ENCODE data around the gene LLPH.
"Not testable (repeated sequence)": the region's sequence is repeated elsewhere in the genome, so short reads cannot be mapped to it uniquely, and the experiment has no call there.

The LLPH gene

GRCh38 chr12:66130267-66131066, at the start of gene LLPH:
TSS of gene LLPH (minus strand) at chr12:66130750. CDS start at chr12:66129106, 1,644 bp downstream.
- peak within 1 kb of the TSS; percentile 92 for H3K9ac ChIP-seq (ENCODE audit: low read length)
- H3K27me3 ChIP-seq (ENCODE audit: control insufficient read depth, insufficient read depth, low read length), result no peaks in the 10 kb centered on the region

GRCh38 chr12:66176105-66176900, 45.8 kb upstream of the LLPH start:
- H3K4me3 ChIP-seq (ENCODE audit: low read length), result no peak overlapping the region
- H3K27me3 ChIP-seq (ENCODE audit: control insufficient read depth, insufficient read depth, low read length), result no peaks in the 10 kb centered on the region
- no peaks in the 10 kb centered on the region for H3K9me3 ChIP-seq (ENCODE audit: control insufficient read depth, low read length)
- H3K9ac ChIP-seq (ENCODE audit: low read length), result no peak overlapping the region
- no peaks in the 10 kb centered on the region for H3K36me3 ChIP-seq (ENCODE audit: control insufficient read depth, insufficient read depth, low read length)
- H3K4me1 ChIP-seq (ENCODE audit: control insufficient read depth, insufficient read depth, low read length), result peaks cover 11% of the 10 kb centered on the region

More at GRCh38 chr12:66130267-66131066, at the start of gene LLPH:
- peaks cover 7% of the 10 kb centered on the region for H3K36me3 ChIP-seq (ENCODE audit: control insufficient read depth, insufficient read depth, low read length)
- H3K4me3 ChIP-seq (ENCODE audit: low read length), result peak within 1 kb of the TSS; percentile 85
- H3K9me3 ChIP-seq (ENCODE audit: control insufficient read depth, low read length), result no peaks in the 10 kb centered on the region
- no peaks in the 10 kb centered on the region for H3K4me1 ChIP-seq (ENCODE audit: control insufficient read depth, insufficient read depth, low read length)

GRCh38 chr12:66174391-66175325, 44.1 kb upstream of the LLPH start:
- not testable (repeated sequence) for H3K27me3 ChIP-seq (ENCODE audit: control insufficient read depth, insufficient read depth, low read length); H3K9me3 ChIP-seq (ENCODE audit: control insufficient read depth, low read length); H3K4me3 ChIP-seq (ENCODE audit: low read length); H3K36me3 ChIP-seq (ENCODE audit: control insufficient read depth, insufficient read depth, low read length); H3K9ac ChIP-seq (ENCODE audit: low read length)
- peaks cover 11% of the 10 kb centered on the region for H3K4me1 ChIP-seq (ENCODE audit: control insufficient read depth, insufficient read depth, low read length)

- H3K4me1 ChIP-seq (ENCODE audit: control insufficient read depth, insufficient read depth, low read length), result peaks cover 6% of the 10 kb centered on the region
- no peak overlapping the region for H3K9ac ChIP-seq (ENCODE audit: low read length)
- H3K27me3 ChIP-seq (ENCODE audit: control insufficient read depth, insufficient read depth, low read length), result no peaks in the 10 kb centered on the region
- H3K9me3 ChIP-seq (ENCODE audit: control insufficient read depth, low read length), result no peaks in the 10 kb centered on the region
- no peaks in the 10 kb centered on the region for H3K36me3 ChIP-seq (ENCODE audit: control insufficient read depth, insufficient read depth, low read length)
- H3K4me3 ChIP-seq (ENCODE audit: low read length), result no peak overlapping the region
Observed at GRCh38 chr12:66170606-66171005, 40.1 kb upstream of the LLPH start.

GRCh38 chr12:66169221-66170170, 38.9 kb upstream of the LLPH start, which contains the start of gene TMBIM4:
TSS of gene TMBIM4 (minus strand) at chr12:66169996. CDS start at chr12:66169951, 45 bp downstream.
- no peaks in the 10 kb centered on the region for H3K27me3 ChIP-seq (ENCODE audit: control insufficient read depth, insufficient read depth, low read length)
- no peaks in the 10 kb centered on the region for H3K9me3 ChIP-seq (ENCODE audit: control insufficient read depth, low read length)
- peak within 1 kb of the TSS; percentile 96 for H3K4me3 ChIP-seq (ENCODE audit: low read length)
- H3K36me3 ChIP-seq (ENCODE audit: control insufficient read depth, insufficient read depth, low read length), result no peaks in the 10 kb centered on the region
- peaks cover 6% of the 10 kb centered on the region for H3K4me1 ChIP-seq (ENCODE audit: control insufficient read depth, insufficient read depth, low read length)
- peak within 1 kb of the TSS; percentile 99 for H3K9ac ChIP-seq (ENCODE audit: low read length)

- no peaks in the 10 kb centered on the region for H3K9me3 ChIP-seq (ENCODE audit: control insufficient read depth, low read length)
- no peaks in the 10 kb centered on the region for H3K36me3 ChIP-seq (ENCODE audit: control insufficient read depth, insufficient read depth, low read length)
- H3K27me3 ChIP-seq (ENCODE audit: control insufficient read depth, insufficient read depth, low read length), result no peaks in the 10 kb centered on the region
- H3K9ac ChIP-seq (ENCODE audit: low read length), result peak overlapping the region; percentile 99
- H3K4me3 ChIP-seq (ENCODE audit: low read length), result peak overlapping the region; percentile 96
- peaks cover 6% of the 10 kb centered on the region for H3K4me1 ChIP-seq (ENCODE audit: control insufficient read depth, insufficient read depth, low read length)
Observed at GRCh38 chr12:66168410-66168809, 37.9 kb upstream of the LLPH start.

GRCh38 chr12:66166561-66166960, 36.0 kb upstream of the LLPH start:
- H3K36me3 ChIP-seq (ENCODE audit: control insufficient read depth, insufficient read depth, low read length), result no peaks in the 10 kb centered on the region
- peaks cover 11% of the 10 kb centered on the region for H3K4me1 ChIP-seq (ENCODE audit: control insufficient read depth, insufficient read depth, low read length)
- no peaks in the 10 kb centered on the region for H3K27me3 ChIP-seq (ENCODE audit: control insufficient read depth, insufficient read depth, low read length)
- H3K9me3 ChIP-seq (ENCODE audit: control insufficient read depth, low read length), result no peaks in the 10 kb centered on the region
- no peak overlapping the region for H3K4me3 ChIP-seq (ENCODE audit: low read length)
- H3K9ac ChIP-seq (ENCODE audit: low read length), result no peak overlapping the region

- Histone ChIP-seq H3K4me1 (ENCODE audit: control insufficient read depth, insufficient read depth, low read length) (peaks cover 15% of the 10 kb centered on the region), H3K27me3 (ENCODE audit: control insufficient read depth, insufficient read depth, low read length) (no peaks in the 10 kb centered on the region), H3K4me3 (ENCODE audit: low read length) (no peak overlapping the region), H3K9ac (ENCODE audit: low read length) (no peak overlapping the region), H3K9me3 (ENCODE audit: control insufficient read depth, low read length) (no peaks in the 10 kb centered on the region), H3K36me3 (ENCODE audit: control insufficient read depth, insufficient read depth, low read length) (no peaks in the 10 kb centered on the region)
Observed at GRCh38 chr12:66165141-66165540, 34.6 kb upstream of the LLPH start.

- H3K4me3 ChIP-seq (ENCODE audit: low read length), result no peak overlapping the region
- no peaks in the 10 kb centered on the region for H3K9me3 ChIP-seq (ENCODE audit: control insufficient read depth, low read length)
- H3K4me1 ChIP-seq (ENCODE audit: control insufficient read depth, insufficient read depth, low read length), result peaks cover 15% of the 10 kb centered on the region
- no peak overlapping the region for H3K9ac ChIP-seq (ENCODE audit: low read length)
- peaks cover 6% of the 10 kb centered on the region for H3K36me3 ChIP-seq (ENCODE audit: control insufficient read depth, insufficient read depth, low read length)
- H3K27me3 ChIP-seq (ENCODE audit: control insufficient read depth, insufficient read depth, low read length), result no peaks in the 10 kb centered on the region
Observed at GRCh38 chr12:66164349-66164821, 33.8 kb upstream of the LLPH start.

GRCh38 chr12:66163289-66163688, 32.7 kb upstream of the LLPH start:
- H3K9ac ChIP-seq (ENCODE audit: low read length), result no peak overlapping the region
- H3K27me3 ChIP-seq (ENCODE audit: control insufficient read depth, insufficient read depth, low read length), result no peaks in the 10 kb centered on the region
- H3K36me3 ChIP-seq (ENCODE audit: control insufficient read depth, insufficient read depth, low read length), result peaks cover 13% of the 10 kb centered on the region
- peaks cover 11% of the 10 kb centered on the region for H3K4me1 ChIP-seq (ENCODE audit: control insufficient read depth, insufficient read depth, low read length)
- no peaks in the 10 kb centered on the region for H3K9me3 ChIP-seq (ENCODE audit: control insufficient read depth, low read length)
- H3K4me3 ChIP-seq (ENCODE audit: low read length), result no peak overlapping the region
